Hematopoietic multipotent progenitor cell treated with erythropoietin and hydrocortisone succinate and interleukin-3 and kit ligand, for 17 days (in vitro differentiated cells): ENCODE results near the gene ZBTB5.
"Not testable (repeated sequence)": the region's sequence is repeated elsewhere in the genome, so short reads cannot be mapped to it uniquely, and the experiment has no call there.

ENCODE experiments used
- DNase-seq: peaks from one replicate; pipeline ENCODE4 v3.0.0-alpha.2; 2015; ENCODE audit warnings: low spot score

Gene ZBTB5

GRCh38 chr9:37486256-37486615 lies 21.0 kb upstream of the ZBTB5 start:
- no peak for DNase-seq

GRCh38 chr9:37485389-37486255 lies 20.4 kb upstream of the ZBTB5 start, which contains the start of gene POLR1E:
POLR1E (plus strand) TSS chr9:37485948; CDS start chr9:37486048, 100 bp downstream.
- DNase-seq = peak; percentile 94

GRCh38 chr9:37480759-37481158 lies 15.5 kb upstream of the ZBTB5 start:
- DNase-seq = no peak

- not testable (repeated sequence) for DNase-seq
Measured at GRCh38 chr9:37477987-37478619, 12.9 kb upstream of the ZBTB5 start.

GRCh38 chr9:37477443-37477842 lies 12.2 kb upstream of the ZBTB5 start:
- not testable (repeated sequence) for DNase-seq

- DNase-seq = no peak
Measured at GRCh38 chr9:37476930-37477329, 11.7 kb upstream of the ZBTB5 start.

- no peak for DNase-seq
Measured at GRCh38 chr9:37474438-37474837, 9.2 kb upstream of the ZBTB5 start.

GRCh38 chr9:37473982-37474381 lies 8.7 kb upstream of the ZBTB5 start:
- not testable (repeated sequence) for DNase-seq

GRCh38 chr9:37471942-37472684 lies 6.9 kb upstream of the ZBTB5 start:
- no peak for DNase-seq

- DNase-seq = no peak
Measured at GRCh38 chr9:37468620-37469019, 3.4 kb upstream of the ZBTB5 start.

GRCh38 chr9:37467530-37467929 lies 2.3 kb upstream of the ZBTB5 start:
- DNase-seq = not testable (repeated sequence)

GRCh38 chr9:37466037-37466709 lies 923 bp upstream of the ZBTB5 start:
- peak; percentile 17 for DNase-seq

GRCh38 chr9:37464426-37465248 lies 613 bp downstream of the ZBTB5 start:
- DNase-seq = peak; percentile 55

- peak; percentile 13 for DNase-seq
Measured at GRCh38 chr9:37464006-37464405, 1.2 kb downstream of the ZBTB5 start.

GRCh38 chr9:37456817-37457216 lies 8.4 kb downstream of the ZBTB5 start:
- DNase-seq = no peak

GRCh38 chr9:37455884-37456647 lies 9.2 kb downstream of the ZBTB5 start:
- no peak for DNase-seq

GRCh38 chr9:37454238-37454637 lies 11.0 kb downstream of the ZBTB5 start:
- DNase-seq = no peak

GRCh38 chr9:37453827-37454226 lies 11.4 kb downstream of the ZBTB5 start:
- no peak for DNase-seq

GRCh38 chr9:37452611-37453010 lies 12.6 kb downstream of the ZBTB5 start:
- no peak for DNase-seq

GRCh38 chr9:37451628-37452027 lies 13.6 kb downstream of the ZBTB5 start:
- no peak for DNase-seq
